Right lung (tissue), 10 donors: ENCODE data around the gene NUP35. TPM values are rescaled to one million over a fixed set of nuclear protein-coding genes. Genes with fewer than 3 reads are reported as not detected.

Experiments
- DNase-seq, 2 donors: peaks; one replicate each; pipeline ENCODE4 v3.0.0-alpha.2; 2013
- long read RNA-seq, 8 donors: transcript quantifications; one replicate each; lab custom pipeline, GENCODE V29; 2026
- polyA plus RNA-seq, 5 donors: library from polyadenylated mRNA; unstranded; fragments of 120-200 nt; gene quantifications; one replicate each; pipeline versions ENCODE4 v1.2.1 to v1.2.3, GENCODE V29; 2013; ENCODE audit warnings: inconsistent platforms in 1 of 5, low replicate concordance in 1 of 5; ENCODE audit not compliant: insufficient read length in 5 of 5, insufficient read depth in 1 of 5

The NUP35 gene, protein sequence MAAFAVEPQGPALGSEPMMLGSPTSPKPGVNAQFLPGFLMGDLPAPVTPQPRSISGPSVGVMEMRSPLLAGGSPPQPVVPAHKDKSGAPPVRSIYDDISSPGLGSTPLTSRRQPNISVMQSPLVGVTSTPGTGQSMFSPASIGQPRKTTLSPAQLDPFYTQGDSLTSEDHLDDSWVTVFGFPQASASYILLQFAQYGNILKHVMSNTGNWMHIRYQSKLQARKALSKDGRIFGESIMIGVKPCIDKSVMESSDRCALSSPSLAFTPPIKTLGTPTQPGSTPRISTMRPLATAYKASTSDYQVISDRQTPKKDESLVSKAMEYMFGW
- polyA plus RNA-seq, result 10 to 100 TPM; 23.2 to 30.4 (median 27.5) TPM
- long read RNA-seq, donor 1, transcript NUP35-201 (9 exons, 1,633 nt), result major isoform, 13 of 18 reads
- long read RNA-seq, donor 1, partial matches to known transcripts, result 5 of 18 reads
- long read RNA-seq, donor 1, other reads (novel, unspliced or antisense), result 0 of 18 reads
- long read RNA-seq, donor 2, transcript NUP35-201 (9 exons, 1,633 nt), result major isoform, 7 of 9 reads
- long read RNA-seq, donor 2, partial matches to known transcripts, result 0 of 9 reads
- long read RNA-seq, donor 2, other reads (novel, unspliced or antisense), result 0 of 9 reads
- long read RNA-seq, donor 3, transcript NUP35-201 (9 exons, 1,633 nt), result major isoform, 5 of 6 reads
- long read RNA-seq, donor 3, partial matches to known transcripts, result 0 of 6 reads
- long read RNA-seq, donor 3, other reads (novel, unspliced or antisense), result 0 of 6 reads
- long read RNA-seq, donor 4, partial matches to known transcripts, result 0 of 4 reads
- long read RNA-seq, donor 4, other reads (novel, unspliced or antisense), result 0 of 4 reads
- long read RNA-seq, donor 5, transcript NUP35-201 (9 exons, 1,633 nt), result major isoform, 14 of 15 reads
- long read RNA-seq, donor 5, partial matches to known transcripts, result 0 of 15 reads
- long read RNA-seq, donor 5, other reads (novel, unspliced or antisense), result 0 of 15 reads
- long read RNA-seq, donor 6, transcript NUP35-201 (9 exons, 1,633 nt), result major isoform, 16 of 16 reads
- long read RNA-seq, donor 6, partial matches to known transcripts, result 0 of 16 reads
- long read RNA-seq, donor 6, other reads (novel, unspliced or antisense), result 0 of 16 reads
- long read RNA-seq, donor 7, transcript NUP35-201 (9 exons, 1,633 nt), result major isoform, 5 of 5 reads
- long read RNA-seq, donor 7, partial matches to known transcripts, result 0 of 5 reads
- long read RNA-seq, donor 7, other reads (novel, unspliced or antisense), result 0 of 5 reads
- long read RNA-seq, donor 8, partial matches to known transcripts, result 0 of 1 reads
- long read RNA-seq, donor 8, other reads (novel, unspliced or antisense), result 0 of 1 reads

DNA sequence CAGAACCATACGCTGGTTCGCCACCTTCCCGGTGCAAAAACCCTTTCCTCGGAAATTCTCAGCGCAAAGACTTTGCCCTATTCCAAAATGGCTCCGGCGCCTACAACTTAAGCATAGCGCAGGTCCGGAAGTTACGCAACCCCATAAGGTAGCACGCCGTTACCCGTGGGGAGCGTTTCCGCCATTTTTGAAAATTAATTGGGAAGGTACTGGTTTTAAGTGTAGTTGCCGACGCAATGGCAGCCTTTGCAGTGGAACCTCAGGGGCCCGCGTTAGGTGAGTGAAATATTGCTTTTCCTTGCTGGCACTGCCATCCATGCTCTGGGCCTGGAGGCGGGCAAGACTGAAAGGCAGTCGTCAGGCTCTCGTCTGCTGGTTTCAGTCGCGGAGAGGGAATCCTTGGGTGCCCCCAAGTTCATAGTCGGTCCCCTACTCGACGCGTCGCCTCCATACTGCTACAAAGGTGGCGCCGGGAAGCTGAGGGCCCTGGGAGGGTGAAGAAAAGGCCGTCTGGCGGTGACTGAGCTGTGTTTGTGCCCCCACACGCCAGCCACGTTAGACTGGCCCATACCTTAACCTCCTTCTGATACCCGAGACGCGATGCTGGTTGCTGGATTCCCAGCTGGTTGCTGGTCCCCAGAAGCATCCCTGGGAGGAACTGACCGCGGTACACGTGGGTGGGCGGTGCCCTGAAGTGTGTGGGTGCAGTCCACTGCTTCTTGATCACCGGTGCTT, at the start of gene NUP35:
Gene NUP35 (plus strand): TSS at position 222 of the 735 bp plus-strand sequence. CDS start 15 bp downstream, at position 237.
- peak; percentile 88 to 92 for DNase-seq

DNA sequence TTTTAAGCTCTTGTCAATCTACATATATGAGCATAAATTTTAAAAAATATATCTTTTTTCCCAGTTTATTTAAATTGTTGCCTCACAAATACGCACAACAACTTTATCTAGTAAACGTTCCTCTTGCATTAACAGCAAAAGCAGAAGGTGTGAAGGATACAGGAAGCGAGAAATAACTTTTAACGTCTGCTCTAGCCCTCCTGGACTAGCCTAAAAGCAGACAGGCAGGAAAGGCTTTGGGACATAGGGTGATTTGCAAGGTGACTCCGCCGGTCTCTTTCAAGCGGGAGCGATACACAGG, 46.1 kb upstream of the NUP35 start:
- DNase-seq, result no peak

DNA sequence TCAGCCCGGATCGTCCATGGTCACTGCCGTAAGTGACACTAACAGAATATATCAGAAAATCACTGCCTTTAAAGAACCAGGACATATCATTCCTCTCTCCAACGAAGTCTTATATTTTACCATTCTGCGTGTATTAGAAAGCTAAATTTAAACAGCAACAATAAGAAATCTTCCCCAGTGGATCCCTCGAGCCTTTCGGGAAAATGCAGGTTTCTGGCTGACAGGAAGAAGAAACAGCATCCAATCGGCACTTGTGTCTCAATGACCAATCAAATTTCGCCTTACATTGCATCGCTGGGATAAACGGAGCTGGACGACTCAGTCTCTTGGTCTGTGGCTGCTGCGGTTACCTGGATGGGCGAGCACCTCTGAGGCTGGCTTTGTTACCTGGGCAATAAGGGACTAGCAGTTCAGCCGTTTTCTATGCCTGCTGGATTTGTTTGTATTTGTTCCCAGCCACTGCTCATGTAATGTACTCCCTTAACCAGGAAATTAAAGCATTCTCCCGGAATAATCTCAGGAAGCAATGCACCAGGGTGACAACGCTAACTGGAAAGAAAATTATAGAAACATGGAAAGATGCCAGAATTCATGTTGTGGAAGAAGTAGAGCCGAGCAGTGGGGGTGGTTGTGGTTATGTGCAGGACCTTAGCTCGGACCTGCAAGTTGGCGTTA, 45.6 kb upstream of the NUP35 start, which contains the start of gene DUSP19:
Gene DUSP19 (plus strand): TSS at position 284 of the 675 bp plus-strand sequence. CDS start 187 bp downstream, at position 471.
- DNase-seq, result peak; percentile 90 to 95

DNA sequence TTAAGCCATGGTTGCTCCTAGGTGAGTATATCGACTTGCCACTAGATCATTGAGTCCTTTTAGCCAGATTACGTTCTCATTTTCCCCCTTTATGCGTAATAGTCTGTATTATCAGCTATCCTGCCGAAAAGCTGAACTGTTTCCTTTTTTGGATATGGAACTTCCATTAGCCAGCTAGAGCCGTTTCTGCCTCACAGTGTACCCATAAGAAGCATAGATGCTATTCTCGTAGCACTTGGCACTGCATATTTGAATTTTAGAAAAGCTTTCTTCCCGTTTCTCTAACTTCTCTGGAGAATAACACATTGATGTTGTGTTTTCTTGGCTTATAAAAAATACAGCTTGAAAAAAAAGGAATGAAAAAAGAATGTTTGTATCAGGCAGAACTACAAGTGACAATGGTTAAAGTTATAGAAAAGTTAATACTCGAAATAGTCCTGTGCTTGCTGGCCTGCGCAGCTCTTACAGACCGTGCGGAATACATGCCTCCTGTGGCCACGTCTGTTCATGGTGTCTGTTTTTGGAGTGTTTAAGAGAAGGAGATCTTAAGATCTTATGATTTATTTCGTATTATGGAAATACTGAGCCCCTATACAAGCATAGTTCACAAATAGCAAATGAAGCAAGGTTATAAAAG, 45.0 kb upstream of the NUP35 start:
- DNase-seq, result no peak

DNA sequence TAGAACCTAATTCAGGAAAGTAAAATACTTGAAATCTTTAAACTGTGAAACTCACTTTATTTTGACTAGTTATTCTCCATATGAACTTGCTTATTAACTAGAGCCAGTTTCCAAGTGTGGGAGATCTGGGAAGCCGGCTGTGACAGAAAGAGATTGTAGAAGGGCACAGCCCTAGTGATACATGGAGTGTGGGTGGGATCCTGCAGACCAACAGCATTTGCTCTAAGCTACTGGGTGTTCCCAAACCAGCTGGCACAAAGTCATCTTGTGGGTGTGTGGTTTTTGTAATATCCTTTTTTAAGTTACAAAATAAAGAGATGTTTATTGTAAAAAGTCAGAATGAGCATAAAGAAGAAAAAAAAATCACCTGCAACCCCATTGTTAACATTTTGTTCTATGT, 42.3 kb upstream of the NUP35 start:
- DNase-seq, result no peak

DNA sequence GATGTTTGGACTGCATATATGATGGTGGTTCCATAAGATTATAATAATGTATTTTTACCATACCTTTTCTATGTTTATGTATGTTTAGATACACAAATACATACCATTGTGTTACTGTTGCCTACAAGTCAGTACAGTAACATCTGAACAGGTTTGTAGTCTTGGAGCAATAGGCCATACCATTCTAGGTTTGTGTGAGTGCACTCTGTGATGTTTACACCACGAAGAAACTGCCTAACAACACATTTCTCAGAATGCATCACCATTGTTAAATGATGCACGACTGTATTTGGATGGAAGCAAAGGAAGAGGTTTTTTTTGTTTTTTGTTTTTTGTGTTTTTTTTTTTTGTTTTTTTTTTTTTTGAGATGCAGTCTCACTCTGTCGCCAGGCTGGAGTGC, 36.2 kb upstream of the NUP35 start:
- no peak for DNase-seq

DNA sequence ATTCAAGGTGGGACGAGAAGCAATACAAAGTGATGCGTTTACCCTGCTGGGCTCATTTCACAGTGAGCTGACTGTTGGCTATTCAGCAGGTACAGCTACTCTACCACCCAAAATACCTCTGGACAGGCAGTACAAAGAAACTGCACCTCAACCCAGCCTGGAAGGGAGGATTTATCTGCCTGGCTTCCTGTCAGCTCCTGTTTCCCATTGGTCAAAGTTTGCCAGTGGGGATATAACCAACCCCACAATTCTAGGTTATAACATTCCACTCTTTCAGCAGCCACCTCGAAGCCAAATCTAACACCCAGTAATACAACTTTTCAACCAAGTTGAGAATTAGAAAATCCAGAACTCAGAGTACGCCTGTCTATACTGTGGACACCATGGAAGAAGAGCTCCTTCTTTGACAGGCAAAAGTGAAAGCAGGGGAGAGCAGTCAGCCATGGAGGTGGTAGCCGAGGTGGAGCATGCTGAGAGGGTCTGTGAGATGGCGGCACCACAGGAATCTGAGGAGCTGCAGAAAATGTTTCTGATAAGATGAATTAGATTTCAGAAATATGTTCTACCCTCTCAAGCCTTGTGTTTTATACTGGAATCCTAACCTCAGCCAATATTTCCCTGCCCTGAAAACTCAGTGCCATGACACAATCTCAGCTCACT, 34.9 kb upstream of the NUP35 start:
- no peak for DNase-seq

DNA sequence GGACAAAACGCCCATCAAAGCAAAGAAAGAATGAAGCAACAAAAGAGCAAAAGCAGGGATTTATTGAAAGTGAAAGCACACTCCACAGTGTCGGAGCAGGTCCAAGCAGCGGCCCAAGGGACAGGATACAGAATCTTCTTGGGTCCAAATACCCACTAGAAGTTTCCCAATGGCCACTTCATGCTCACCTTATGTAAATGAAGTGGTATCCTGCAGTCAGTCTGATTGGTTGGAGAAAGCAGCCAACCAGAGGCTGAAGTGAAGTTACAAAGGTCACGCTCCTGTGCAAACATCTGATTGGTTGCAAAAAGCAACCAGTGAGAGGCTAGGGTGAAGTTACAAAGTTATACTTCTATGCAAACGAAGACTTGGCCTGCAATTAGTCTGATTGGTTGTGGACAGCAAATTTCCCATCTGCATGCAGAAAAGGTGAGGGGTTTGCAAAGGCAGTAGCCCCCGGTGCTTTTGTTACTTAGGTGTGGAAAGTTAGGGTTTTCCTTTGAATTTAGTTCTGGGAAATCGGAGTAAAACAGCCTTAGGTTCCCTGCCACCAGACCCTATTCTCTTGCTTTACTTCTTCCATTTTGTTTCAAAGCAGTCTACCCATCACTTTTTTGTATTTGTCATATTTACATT, 32.8 kb upstream of the NUP35 start:
- DNase-seq, result no peak

DNA sequence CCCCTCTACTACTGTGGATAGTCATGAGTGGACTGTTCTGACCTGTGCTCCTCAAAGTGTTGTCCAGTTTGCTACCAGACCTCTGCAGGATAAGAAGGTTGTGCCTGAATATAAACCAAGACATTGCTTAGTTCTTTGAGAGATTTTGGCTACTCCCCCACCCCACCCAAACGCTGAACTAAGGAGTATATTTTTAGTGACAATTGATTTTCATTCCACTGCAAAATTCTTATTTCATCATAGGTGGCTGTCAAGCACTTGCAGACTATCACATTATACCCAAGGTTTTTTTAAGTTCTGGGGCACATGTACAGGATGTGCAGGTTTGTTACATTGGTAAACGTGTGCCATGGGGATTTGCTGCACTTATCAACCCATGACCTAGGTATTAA, 32.3 kb upstream of the NUP35 start:
- no peak for DNase-seq

DNA sequence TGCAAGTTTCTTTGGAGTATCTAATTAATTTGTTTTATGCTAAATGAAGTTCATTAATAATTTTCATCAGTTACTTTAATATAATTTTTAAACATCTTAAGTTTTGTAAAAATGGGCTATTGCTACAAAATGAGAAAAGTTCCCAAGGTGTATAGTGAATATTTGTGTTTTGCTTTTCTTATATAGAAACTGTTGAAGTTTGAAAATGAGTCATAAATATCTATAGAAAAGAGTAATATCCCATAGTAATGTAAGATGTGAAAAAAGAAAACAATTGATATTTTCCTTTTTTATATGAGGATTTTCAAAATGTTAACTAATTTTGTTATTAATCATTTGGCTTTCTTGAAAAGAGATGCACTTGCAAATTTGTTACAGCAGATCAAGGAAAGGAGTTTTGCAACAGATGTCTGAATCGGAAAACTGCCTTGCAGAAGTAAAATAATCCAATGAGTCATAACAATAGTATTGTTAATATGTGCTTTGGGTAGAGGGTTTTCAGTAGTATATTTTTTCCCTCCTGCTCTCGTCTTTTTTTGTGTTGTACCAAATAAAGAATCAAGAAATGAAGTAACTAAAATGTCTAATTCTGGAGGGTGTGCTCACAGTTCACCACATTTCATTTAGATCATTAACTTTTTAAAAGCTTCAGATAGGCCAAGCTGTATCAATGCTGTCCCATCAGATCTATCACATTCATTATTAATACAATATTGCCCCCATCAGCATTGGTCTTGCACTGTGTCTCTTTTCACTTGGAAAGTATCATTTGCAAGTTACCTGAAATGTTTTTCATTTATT, 30.2 kb upstream of the NUP35 start:
- no peak for DNase-seq

DNA sequence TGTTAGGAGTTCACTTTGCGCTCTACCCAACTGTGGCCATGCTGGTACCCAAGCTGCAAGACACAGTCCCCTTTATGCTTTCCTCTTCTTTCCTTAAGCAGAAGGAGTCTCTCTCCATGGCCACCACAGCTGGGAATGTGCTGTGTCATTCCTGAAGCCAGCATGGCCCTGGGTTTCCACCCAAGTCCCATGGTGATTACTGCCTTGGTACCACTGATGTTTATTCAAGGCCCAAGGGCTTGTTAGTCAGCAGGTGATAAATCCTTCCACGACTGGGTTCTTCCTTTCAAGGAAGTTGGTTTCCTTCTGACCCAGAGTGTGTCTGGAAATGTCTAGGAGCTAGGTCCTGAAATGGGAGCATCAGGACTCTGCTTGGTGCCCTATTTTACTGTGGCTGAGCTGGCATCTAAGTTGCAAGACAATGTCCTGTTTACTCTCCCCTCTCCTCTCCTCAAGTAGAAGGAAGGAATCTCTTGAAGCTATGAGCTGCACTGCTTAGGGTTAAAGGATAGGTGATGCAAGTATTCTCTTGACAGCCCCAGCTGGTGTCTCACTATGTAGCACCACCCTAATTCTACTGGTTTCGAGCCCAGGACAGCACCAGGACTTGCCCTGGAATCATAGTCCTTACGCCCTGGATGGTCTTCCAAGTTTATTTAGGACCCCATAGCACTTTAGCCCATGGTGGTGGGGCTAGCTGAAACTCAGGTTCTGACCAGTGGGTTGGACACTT, 18.7 kb upstream of the NUP35 start:
- DNase-seq, result no peak

DNA sequence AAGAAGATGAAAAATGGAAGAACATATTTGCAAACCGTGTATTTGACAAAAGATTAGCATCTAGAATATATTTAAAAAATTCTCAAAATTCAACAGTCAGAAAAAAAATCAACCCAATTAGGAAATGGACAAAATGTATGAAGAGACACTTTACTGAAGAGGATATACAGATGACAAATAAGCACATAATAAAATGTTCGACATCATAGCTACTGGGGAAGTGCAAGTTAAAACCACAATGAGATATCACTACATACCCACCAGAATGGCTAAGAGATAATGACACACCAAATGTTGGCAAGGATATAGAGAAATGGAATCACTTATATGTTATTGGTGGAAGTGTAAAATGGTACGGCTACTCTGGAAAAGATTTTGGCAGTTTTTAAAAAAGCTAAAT, 11.7 kb upstream of the NUP35 start:
- no peak for DNase-seq

DNA sequence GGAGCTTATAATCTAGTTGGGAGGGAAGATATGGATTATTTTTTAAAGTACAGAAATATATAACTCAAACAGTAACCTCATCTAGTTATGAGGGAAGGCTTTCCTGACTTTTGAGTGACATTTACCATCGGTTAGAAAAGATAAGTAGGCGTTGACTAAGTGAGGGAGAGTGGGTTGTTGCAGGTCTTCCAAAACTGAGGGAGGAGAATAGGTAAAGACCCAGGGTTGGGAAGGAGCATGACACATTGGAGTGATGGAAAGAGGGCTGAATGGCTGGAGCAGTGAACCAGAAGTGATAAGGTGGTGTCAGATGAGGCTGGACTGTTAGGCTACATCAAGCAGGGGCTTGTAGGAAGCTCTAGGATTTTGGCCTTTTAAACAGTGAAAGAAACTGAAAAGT, 10.6 kb upstream of the NUP35 start:
- no peak for DNase-seq

DNA sequence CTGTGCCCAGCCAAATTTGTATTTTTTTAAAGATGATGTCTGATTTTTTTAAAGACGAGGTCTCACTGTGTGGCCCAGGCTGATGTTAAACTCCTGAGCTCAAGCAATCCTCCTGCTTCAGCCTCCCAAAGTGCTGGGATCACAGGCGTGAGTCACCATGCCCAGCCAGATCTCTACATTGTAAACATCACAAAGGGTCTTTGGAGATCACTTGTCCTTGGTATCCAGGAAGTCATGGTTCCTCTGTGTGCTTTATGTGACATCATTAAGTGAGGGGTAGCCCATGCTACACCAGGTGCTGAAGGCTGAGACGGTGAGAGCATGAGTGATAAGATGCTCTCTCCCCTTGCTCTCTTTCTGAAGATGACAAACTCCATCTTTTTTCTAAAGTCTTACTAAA, 7.0 kb upstream of the NUP35 start:
- no peak for DNase-seq

DNA sequence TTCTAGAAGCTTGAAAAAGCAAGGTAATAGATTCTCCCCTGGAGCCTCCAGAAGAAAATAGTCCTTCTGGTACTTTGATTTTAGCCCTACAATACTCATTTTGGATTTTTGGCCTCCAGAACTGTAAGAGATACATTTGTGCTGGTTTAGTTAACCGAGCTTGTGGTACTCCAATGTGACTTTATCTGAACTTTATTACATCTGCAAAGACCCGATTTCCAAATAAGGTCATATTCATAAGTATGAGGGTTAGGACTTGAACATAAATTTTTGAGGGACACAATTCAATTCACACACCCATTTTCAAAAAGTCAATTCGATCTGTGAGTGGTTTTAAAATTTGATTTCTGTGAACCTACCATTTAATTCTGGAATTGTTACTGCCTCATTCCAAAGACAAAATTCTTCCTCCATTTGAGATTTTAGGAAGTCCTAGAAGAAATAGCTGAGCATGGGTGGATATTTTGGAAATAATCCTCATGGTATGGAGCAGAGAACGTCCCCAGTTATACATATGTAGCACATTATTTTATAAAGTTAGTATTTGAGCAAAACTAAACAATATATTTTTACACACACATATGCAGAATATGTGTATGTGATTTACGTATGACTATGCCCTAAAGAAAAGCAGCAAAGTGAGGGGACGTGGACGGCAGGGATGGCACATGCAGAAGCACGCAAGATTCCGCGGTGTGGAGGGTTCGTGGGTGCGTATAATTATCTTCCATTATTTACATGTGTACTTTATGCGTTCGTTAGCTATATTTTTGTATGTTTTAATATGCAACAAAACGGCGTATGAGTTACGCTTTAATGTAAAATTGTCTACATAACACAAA, 905 bp upstream of the NUP35 start:
- DNase-seq, result peak; percentile 2 to 6

DNA sequence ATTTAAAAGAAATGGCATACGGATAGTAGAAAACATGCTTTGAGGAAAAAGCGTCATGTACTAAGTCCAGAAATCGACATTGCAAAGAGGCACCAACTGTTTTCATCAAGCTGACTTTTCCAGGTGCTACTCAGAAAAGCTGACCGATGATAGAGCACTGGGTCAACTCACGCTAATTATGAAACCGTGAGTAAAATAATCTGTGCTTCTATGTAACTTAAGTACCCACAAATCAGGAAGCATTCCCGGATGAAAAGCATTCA, 353 bp upstream of the NUP35 start:
- no peak for DNase-seq

DNA sequence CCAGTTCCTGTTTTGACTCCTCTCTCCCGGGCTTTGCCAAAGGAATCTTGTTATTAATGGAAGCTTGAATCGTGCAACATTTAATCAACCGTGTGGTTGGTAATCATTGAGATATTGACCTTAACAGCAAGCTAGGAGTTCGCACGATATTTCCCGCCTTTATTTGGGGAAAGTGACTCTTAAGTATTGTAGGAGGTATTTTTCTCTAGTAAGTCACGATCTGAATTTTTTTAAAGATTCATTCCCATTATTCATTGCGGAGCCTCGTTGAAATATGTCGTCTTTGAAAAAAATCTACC, 663 bp downstream of the NUP35 start:
- no peak for DNase-seq
